Breast epithelium (tissue), 3 donors: Measurements from ENCODE around the gene ARHGAP25.

Source experiments
- CTCF ChIP-seq, 3 donors: fragments of 450-650 bp; IDR thresholded peaks; one replicate each; pipeline ENCODE4 v1.5.1; 2016 to 2017; ENCODE audit warnings: antibody characterized with exemption in 3 of 3, mild to moderate bottlenecking in 3 of 3, moderate library complexity in 3 of 3
- POLR2A ChIP-seq: fragments of 450-650 bp; IDR thresholded peaks from one replicate; pipeline ENCODE4 v1.6.1; 2016; ENCODE audit warnings: antibody characterized with exemption, mild to moderate bottlenecking, moderate library complexity

- TF ChIP-seq CTCF (IDR thresholded peaks at IDR 0.05) = no peak
- no peak for TF ChIP-seq POLR2A
Observed at GRCh38 chr2:68721482-68722101, 13.0 kb upstream of the ARHGAP25 start.
